A549 (cell line): ENCODE results near the gene COL5A1. TPM values are rescaled to one million over a fixed set of nuclear protein-coding genes. Genes with fewer than 3 reads are reported as not detected.

Experiments
- ATAC-seq, 2 experiments: fragments of 200-7000 bp in 1 of 2; fragments of >200 bp in 1 of 2; cut with Nextera tagmentation in 1 of 2; cut with Tn5 transposase in 1 of 2; 3 replicates each; pipeline versions ENCODE4 v1.8.0 to v1.9.1; 2018 to 2020; ENCODE audit warnings: mild to moderate bottlenecking in 1 of 2, moderate library complexity in 1 of 2
- CTCF ChIA-PET: fragments of 300-600 bp; sonication (Branson Sonifier 250); formaldehyde crosslinking; extraction: SDS; loops from one replicate; lab custom pipeline; 2021; ENCODE audit warnings: antibody characterized with exemption, inconsistent platforms; lab: Yijun Ruan, JAX
- POLR2A ChIA-PET: fragments of 350-600 bp; formaldehyde crosslinking; extraction: SDS; loops from one replicate; lab custom pipeline; 2021; ENCODE audit warnings: antibody characterized with exemption, inconsistent platforms; lab: Yijun Ruan, JAX
- DNase-seq, 2 experiments: peaks; one replicate each; pipeline versions ENCODE4 v3.0.0 to v3.0.0-alpha.2; 2011 to 2016; ENCODE audit warnings: low read depth in 1 of 2, low spot score in 1 of 2
- FAIRE-seq: peaks from 2 replicates; lab custom pipeline; 2011; peaks lifted over from hg19 to GRCh38; lab: Jason Lieb, UNC
- H3K27ac ChIP-seq, 2 experiments: fragments of >200 bp; sonication (Bioruptor Twin); formaldehyde crosslinking; 3 replicates each; pipeline ENCODE4 v1.5.1; 2016 to 2017
- H3K4me1 ChIP-seq: fragments of >200 bp; sonication (Bioruptor Twin); formaldehyde crosslinking; 3 replicates; pipeline ENCODE4 v1.6.1; 2016
- H3K4me2 ChIP-seq: fragments of >200 bp; sonication (Bioruptor Twin); formaldehyde crosslinking; 3 replicates; pipeline ENCODE4 v1.6.1; 2016
- H3K4me3 ChIP-seq: fragments of >200 bp; sonication (Bioruptor Twin); formaldehyde crosslinking; 3 replicates; pipeline ENCODE4 v1.5.1; 2016
- H3K9me3 ChIP-seq: fragments of >200 bp; sonication (Bioruptor Twin); formaldehyde crosslinking; 3 replicates; pipeline ENCODE4 v1.6.1; 2016
- BHLHE40 ChIP-seq: IDR thresholded peaks from 2 replicates; pipeline ENCODE4 v1.6.1; 2012; ENCODE audit warnings: low read depth, low read length, inconsistent platforms
- CBX8 ChIP-seq: fragments of 200-600 bp; sonication (generic); IDR thresholded peaks from 2 replicates; pipeline ENCODE4 v1.6.1; 2016
- CEBPB ChIP-seq, 2 experiments: fragments of >200 bp in 1 of 2; sonication (Bioruptor Twin) in 1 of 2; formaldehyde crosslinking in 1 of 2; IDR thresholded peaks; 2 replicates each; pipeline ENCODE4 v1.6.1; 2012 to 2016
- EHMT2 ChIP-seq: fragments of 200-600 bp; sonication (generic); IDR thresholded peaks from 2 replicates; pipeline ENCODE4 v1.6.1; 2016; ENCODE audit warnings: antibody characterized with exemption, low read depth, mild to moderate bottlenecking, moderate library complexity
- EP300 ChIP-seq, 2 experiments: fragments of >200 bp; sonication (Bioruptor Twin); formaldehyde crosslinking; IDR thresholded peaks; 2 replicates in 1 of 2; 3 replicates in 1 of 2; pipeline ENCODE4 v1.6.1; 2016 to 2017
- FOSL2 ChIP-seq, 2 experiments: fragments of 450-650 bp in 1 of 2; fragments of >200 bp in 1 of 2; sonication (Bioruptor Twin) in 1 of 2; formaldehyde crosslinking; IDR thresholded peaks; 2 replicates each; pipeline versions ENCODE4 v1.5.0 to v1.6.1; 2016 to 2020; ENCODE audit warnings: mild to moderate bottlenecking in 1 of 2, moderate library complexity in 1 of 2
- FOXS1 ChIP-seq: fragments of 250-450 bp; sonication (Bioruptor Pico); IDR thresholded peaks from 2 replicates; pipeline ENCODE4 v1.5.0; 2020; ENCODE audit warnings: mild to moderate bottlenecking, moderate library complexity
- GATA3 ChIP-seq: IDR thresholded peaks from 2 replicates; pipeline ENCODE4 v1.6.1; 2012; ENCODE audit warnings: borderline replicate concordance
- HDAC2 ChIP-seq: fragments of 200-600 bp; sonication (generic); IDR thresholded peaks from 2 replicates; pipeline ENCODE4 v1.6.1; 2016
- HEYL ChIP-seq: fragments of 250-450 bp; sonication (Bioruptor Pico); IDR thresholded peaks from 2 replicates; pipeline ENCODE4 v1.8.0; 2021; ENCODE audit warnings: mild to moderate bottlenecking, moderate library complexity
- HOXB13 ChIP-seq: fragments of 250-450 bp; sonication (Bioruptor Pico); IDR thresholded peaks from 2 replicates; pipeline ENCODE4 v1.5.0; 2020; ENCODE audit warnings: low read depth, mild to moderate bottlenecking, moderate library complexity
- HOXB5 ChIP-seq: fragments of 250-450 bp; sonication (Bioruptor Pico); IDR thresholded peaks from 2 replicates; pipeline ENCODE4 v1.5.0; 2020; ENCODE audit warnings: mild to moderate bottlenecking, moderate library complexity
- JUNB ChIP-seq: fragments of >200 bp; sonication (Bioruptor Twin); formaldehyde crosslinking; IDR thresholded peaks from 2 replicates; pipeline ENCODE4 v1.6.1; 2016
- KDM5A ChIP-seq: fragments of 200-600 bp; sonication (generic); IDR thresholded peaks from 2 replicates; pipeline ENCODE4 v1.6.1; 2016; ENCODE audit warnings: antibody characterized with exemption, mild to moderate bottlenecking
- MAFK ChIP-seq: fragments of 450-650 bp; IDR thresholded peaks from 2 replicates; pipeline ENCODE4 v1.6.1; 2014; ENCODE audit not compliant: partially characterized antibody
- NPAS2 ChIP-seq: fragments of 250-450 bp; sonication (Bioruptor Pico); IDR thresholded peaks from 2 replicates; pipeline ENCODE4 v1.8.0; 2022; ENCODE audit warnings: mild to moderate bottlenecking, moderate library complexity, borderline replicate concordance
- NR3C1 ChIP-seq: fragments of >200 bp; sonication (Bioruptor Twin); formaldehyde crosslinking; IDR thresholded peaks from 3 replicates; pipeline ENCODE4 v1.6.1; 2017
- PBX3 ChIP-seq: IDR thresholded peaks from 2 replicates; pipeline ENCODE4 v1.6.1; 2012
- RAD21 ChIP-seq, 2 experiments: fragments of >200 bp in 1 of 2; sonication (Bioruptor Twin) in 1 of 2; formaldehyde crosslinking in 1 of 2; IDR thresholded peaks in 1 of 2; conservative IDR thresholded peaks in 1 of 2; 2 replicates in 1 of 2; 3 replicates in 1 of 2; pipeline ENCODE4 v1.6.1; 2012 to 2018; ENCODE audit warnings: inconsistent platforms in 1 of 2
- RFX5 ChIP-seq: fragments of 450-650 bp; IDR thresholded peaks from 2 replicates; pipeline ENCODE4 v1.7.1; 2014; ENCODE audit warnings: antibody characterized with exemption, mild to moderate bottlenecking, moderate library complexity
- SMC3 ChIP-seq: fragments of >200 bp; sonication (Bioruptor Twin); formaldehyde crosslinking; IDR thresholded peaks from 3 replicates; pipeline ENCODE4 v1.6.1; 2018; ENCODE audit warnings: inconsistent platforms
- TFCP2L1 ChIP-seq: fragments of 250-450 bp; sonication (Bioruptor Pico); IDR thresholded peaks from 2 replicates; pipeline ENCODE4 v1.5.0; 2021; ENCODE audit warnings: mild to moderate bottlenecking
- ZNF302 ChIP-seq: fragments of 250-450 bp; sonication (Bioruptor Pico); IDR thresholded peaks from 2 replicates; pipeline ENCODE4 v1.9.0; 2021; ENCODE audit warnings: inconsistent platforms, mild to moderate bottlenecking, moderate library complexity
- ZSCAN20 ChIP-seq: fragments of 250-450 bp; sonication (Bioruptor Pico); IDR thresholded peaks from 2 replicates; pipeline ENCODE4 v1.8.0; 2022; ENCODE audit warnings: mild to moderate bottlenecking, moderate library complexity
- WGBS: methylation state at CpG from one replicate; pipeline ENCODE4 v1.1.6; 2017; ENCODE audit errors: missing lambda C conversion rate; 5-methylcytosine and 5-hydroxymethylcytosine counted together
- polyA plus RNA-seq, 4 experiments: library from polyadenylated mRNA; depleted of rRNA in 3 of 4; stranded (reverse); fragments of >200 nt; fragmentation: RNase III in 1 of 4; extraction: RNeasy Plus Mini Kit Qiagen cat#74134 plus additional on column Dnase treatment in 1 of 4; gene quantifications; 2 replicates in 3 of 4; 3 replicates in 1 of 4; pipeline ENCODE4 v1.2.3, GENCODE V29; 2011 to 2017
- TF ChIP-seq, protein P1 (sequence below): fragments of 200-600 bp; sonication (generic); IDR thresholded peaks from 2 replicates; pipeline ENCODE4 v1.6.1; 2016; ENCODE audit warnings: antibody characterized with exemption, mild to moderate bottlenecking, moderate library complexity
- TF ChIP-seq, protein P2 (sequence below): IDR thresholded peaks from 2 replicates; pipeline ENCODE4 v1.6.1; 2012; ENCODE audit warnings: low read depth, borderline replicate concordance
- TF ChIP-seq, protein P3 (sequence below): fragments of >200 bp; sonication (Bioruptor Twin); formaldehyde crosslinking; IDR thresholded peaks from 2 replicates; pipeline ENCODE4 v1.6.1; 2016
- TF ChIP-seq, protein P4 (sequence below): fragments of 150-350 bp; IDR thresholded peaks from 2 replicates; pipeline ENCODE4 v1.6.1; 2014; ENCODE audit warnings: low read depth, mild to moderate bottlenecking, low read length

COL5A1 gene
- polyA plus RNA-seq, 2 of the 4 experiments (the other 2 are of a cell fraction): 16.1 to 67.5 TPM

- 90% methylated on average over 9 of the region's 9 CpGs for WGBS
- Histone ChIP-seq H3K4me2 (no peak overlapping the region), H3K9me3 (no peaks in the 10 kb centered on the region), H3K4me3 (no peak overlapping the region), H3K27ac (no peak overlapping the region), H3K4me1 (no peaks in the 10 kb centered on the region)
- ChIA-PET CTCF (interaction anchor here (1.5 kb wide), 1 partner anchor 14 kb away, joined by 4 read pairs; no protein-coding TSS in a partner anchor), POLR2A (no interaction called here)
- no peak for TF ChIP-seq FOSL2 (IDR thresholded peaks at IDR 0.05)
- no peak for TF ChIP-seq FOSL2 (CRISPR knock-in tag; IDR thresholded peaks at IDR 0.05)
- TF ChIP-seq TFCP2L1 (CRISPR knock-in tag): no peak
- TF ChIP-seq CBX8: no peak
- TF ChIP-seq, protein P1, sequence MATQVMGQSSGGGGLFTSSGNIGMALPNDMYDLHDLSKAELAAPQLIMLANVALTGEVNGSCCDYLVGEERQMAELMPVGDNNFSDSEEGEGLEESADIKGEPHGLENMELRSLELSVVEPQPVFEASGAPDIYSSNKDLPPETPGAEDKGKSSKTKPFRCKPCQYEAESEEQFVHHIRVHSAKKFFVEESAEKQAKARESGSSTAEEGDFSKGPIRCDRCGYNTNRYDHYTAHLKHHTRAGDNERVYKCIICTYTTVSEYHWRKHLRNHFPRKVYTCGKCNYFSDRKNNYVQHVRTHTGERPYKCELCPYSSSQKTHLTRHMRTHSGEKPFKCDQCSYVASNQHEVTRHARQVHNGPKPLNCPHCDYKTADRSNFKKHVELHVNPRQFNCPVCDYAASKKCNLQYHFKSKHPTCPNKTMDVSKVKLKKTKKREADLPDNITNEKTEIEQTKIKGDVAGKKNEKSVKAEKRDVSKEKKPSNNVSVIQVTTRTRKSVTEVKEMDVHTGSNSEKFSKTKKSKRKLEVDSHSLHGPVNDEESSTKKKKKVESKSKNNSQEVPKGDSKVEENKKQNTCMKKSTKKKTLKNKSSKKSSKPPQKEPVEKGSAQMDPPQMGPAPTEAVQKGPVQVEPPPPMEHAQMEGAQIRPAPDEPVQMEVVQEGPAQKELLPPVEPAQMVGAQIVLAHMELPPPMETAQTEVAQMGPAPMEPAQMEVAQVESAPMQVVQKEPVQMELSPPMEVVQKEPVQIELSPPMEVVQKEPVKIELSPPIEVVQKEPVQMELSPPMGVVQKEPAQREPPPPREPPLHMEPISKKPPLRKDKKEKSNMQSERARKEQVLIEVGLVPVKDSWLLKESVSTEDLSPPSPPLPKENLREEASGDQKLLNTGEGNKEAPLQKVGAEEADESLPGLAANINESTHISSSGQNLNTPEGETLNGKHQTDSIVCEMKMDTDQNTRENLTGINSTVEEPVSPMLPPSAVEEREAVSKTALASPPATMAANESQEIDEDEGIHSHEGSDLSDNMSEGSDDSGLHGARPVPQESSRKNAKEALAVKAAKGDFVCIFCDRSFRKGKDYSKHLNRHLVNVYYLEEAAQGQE: no peak
- TF ChIP-seq HEYL (CRISPR knock-in tag): no peak
- TF ChIP-seq, protein P2, sequence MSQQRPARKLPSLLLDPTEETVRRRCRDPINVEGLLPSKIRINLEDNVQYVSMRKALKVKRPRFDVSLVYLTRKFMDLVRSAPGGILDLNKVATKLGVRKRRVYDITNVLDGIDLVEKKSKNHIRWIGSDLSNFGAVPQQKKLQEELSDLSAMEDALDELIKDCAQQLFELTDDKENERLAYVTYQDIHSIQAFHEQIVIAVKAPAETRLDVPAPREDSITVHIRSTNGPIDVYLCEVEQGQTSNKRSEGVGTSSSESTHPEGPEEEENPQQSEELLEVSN: no peak
- no peak for FAIRE-seq
- ATAC-seq: no peak
- DNase-seq: no peak
These were observed 79.2 kb downstream of the COL5A1 start for GRCh38 chr9:134720796-134721195.

DNA sequence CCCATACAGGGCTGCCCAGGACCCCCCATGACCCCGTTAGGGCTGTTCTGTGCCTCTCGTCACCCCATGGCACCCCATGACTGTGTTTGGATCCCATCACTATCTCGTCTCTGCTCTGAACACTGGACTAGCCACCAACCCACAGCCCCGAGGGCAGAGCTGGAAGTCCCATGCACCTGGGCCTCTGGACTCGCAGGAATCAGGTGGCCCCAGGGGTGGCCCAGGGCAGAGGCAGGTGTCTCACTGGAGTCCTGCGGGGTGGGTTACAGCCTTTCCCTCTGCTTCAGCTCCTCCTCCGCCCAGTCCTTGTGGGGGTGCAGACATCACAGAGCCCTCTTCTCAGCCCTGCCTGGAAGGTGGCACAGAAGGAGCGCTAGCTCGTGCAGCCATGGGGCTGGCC lies 79.7 kb downstream of the COL5A1 start:
- CTCF ChIA-PET: interaction anchor here (1.5 kb wide), 1 partner anchor 13 kb away, joined by 4 read pairs; no protein-coding TSS in a partner anchor
- Histone ChIP-seq H3K9me3 (no peaks in the 10 kb centered on the region), H3K4me1 (no peaks in the 10 kb centered on the region), H3K4me2 (no peak overlapping the region), H3K4me3 (no peak overlapping the region), H3K27ac (no peak overlapping the region)
- TF ChIP-seq CEBPB (IDR thresholded peaks at IDR 0.05) (no peak), RFX5 (no peak), FOXS1 (no peak), NR3C1 (no peak), SMC3 (no peak), EP300 (IDR thresholded peaks at IDR 0.05) (no peak), NPAS2 (CRISPR knock-in tag) (no peak), RAD21 (conservative IDR thresholded peaks at IDR 0.05 in 1 of 2, IDR thresholded peaks at IDR 0.05 in 1 of 2) (no peak), KDM5A (no peak), CBX8 (no peak), MAFK (no peak), JUNB (no peak)
- TF ChIP-seq, protein P3, sequence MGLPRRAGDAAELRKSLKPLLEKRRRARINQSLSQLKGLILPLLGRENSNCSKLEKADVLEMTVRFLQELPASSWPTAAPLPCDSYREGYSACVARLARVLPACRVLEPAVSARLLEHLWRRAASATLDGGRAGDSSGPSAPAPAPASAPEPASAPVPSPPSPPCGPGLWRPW: no peak
- 77% methylated on average over 9 of the region's 9 CpGs for WGBS
- DNase-seq: no peak
- POLR2A ChIA-PET: no interaction called here
- FAIRE-seq: no peak
- no peak; a peak in 1 of 6 replicates for ATAC-seq

GRCh38 chr9:134722120-134722701 lies 80.6 kb downstream of the COL5A1 start:
- no peak for FAIRE-seq
- ATAC-seq: no peak
- Histone ChIP-seq H3K4me3 (no peak overlapping the region), H3K4me2 (no peak overlapping the region), H3K27ac (no peak overlapping the region), H3K4me1 (no peaks in the 10 kb centered on the region), H3K9me3 (no peaks in the 10 kb centered on the region)
- no peak for DNase-seq
- ChIA-PET POLR2A (interaction anchor here (1.0 kb wide), 1 partner anchor 9 kb away, joined by 3 read pairs; no protein-coding TSS in a partner anchor), CTCF (interaction anchor here (1.5 to 2.9 kb wide), 3 partner anchors 16 to 273 kb away, joined by 3 to 15 read pairs (median 8); no protein-coding TSS in a partner anchor)
- WGBS: 85% methylated on average over 13 of the region's 15 CpGs
- TF ChIP-seq EP300 (IDR thresholded peaks at IDR 0.05) (no peak), HEYL (CRISPR knock-in tag) (no peak), ZSCAN20 (CRISPR knock-in tag) (no peak), HOXB5 (CRISPR knock-in tag) (no peak), FOXS1 (no peak), BHLHE40 (no peak), ZNF302 (CRISPR knock-in tag) (no peak), GATA3 (no peak), HDAC2 (no peak), RFX5 (no peak), CBX8 (no peak), HOXB13 (no peak), RAD21 (conservative IDR thresholded peaks at IDR 0.05 in 1 of 2, IDR thresholded peaks at IDR 0.05 in 1 of 2) (no peak), KDM5A (no peak), PBX3 (no peak), EHMT2 (no peak)
- TF ChIP-seq, protein P3: no peak
- TF ChIP-seq, protein P4, sequence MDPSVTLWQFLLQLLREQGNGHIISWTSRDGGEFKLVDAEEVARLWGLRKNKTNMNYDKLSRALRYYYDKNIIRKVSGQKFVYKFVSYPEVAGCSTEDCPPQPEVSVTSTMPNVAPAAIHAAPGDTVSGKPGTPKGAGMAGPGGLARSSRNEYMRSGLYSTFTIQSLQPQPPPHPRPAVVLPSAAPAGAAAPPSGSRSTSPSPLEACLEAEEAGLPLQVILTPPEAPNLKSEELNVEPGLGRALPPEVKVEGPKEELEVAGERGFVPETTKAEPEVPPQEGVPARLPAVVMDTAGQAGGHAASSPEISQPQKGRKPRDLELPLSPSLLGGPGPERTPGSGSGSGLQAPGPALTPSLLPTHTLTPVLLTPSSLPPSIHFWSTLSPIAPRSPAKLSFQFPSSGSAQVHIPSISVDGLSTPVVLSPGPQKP: no peak
